GM21526 (cell line): Measurements from ENCODE around the gene PDSS1.
"Not testable (repeated sequence)": the region's sequence is repeated elsewhere in the genome, so short reads cannot be mapped to it uniquely, and the experiment has no call there.

Experiments used
- ATAC-seq: cut with Tn5 transposase; IDR thresholded peaks from one replicate; pipeline ENCODE4 v1.9.1; 2021; ENCODE audit warnings: moderate library complexity; ENCODE audit not compliant: unreplicated experiment, low FRiP score

Gene PDSS1

DNA sequence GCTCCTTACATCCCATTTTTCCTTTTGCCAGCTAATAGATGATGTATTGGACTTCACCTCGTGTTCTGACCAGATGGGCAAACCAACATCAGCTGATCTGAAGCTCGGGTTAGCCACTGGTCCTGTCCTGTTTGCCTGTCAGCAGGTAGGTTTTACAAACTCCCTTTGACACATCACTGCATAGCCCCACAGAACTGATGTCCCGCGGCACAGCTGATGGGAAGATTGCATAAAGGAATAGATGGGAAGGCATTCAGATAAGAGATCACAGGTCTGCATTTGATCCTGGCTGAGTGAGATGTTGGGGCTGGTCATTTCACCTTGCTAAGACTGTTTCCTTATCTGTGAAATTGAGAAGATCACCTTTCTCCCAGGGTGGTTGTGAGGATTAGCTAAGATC, 37.9 kb downstream of the PDSS1 start:
- ATAC-seq = no peak

- peak; percentile 64 for ATAC-seq
These were observed 40.2 kb downstream of the PDSS1 start for GRCh38 chr10:26737730-26738129.

DNA sequence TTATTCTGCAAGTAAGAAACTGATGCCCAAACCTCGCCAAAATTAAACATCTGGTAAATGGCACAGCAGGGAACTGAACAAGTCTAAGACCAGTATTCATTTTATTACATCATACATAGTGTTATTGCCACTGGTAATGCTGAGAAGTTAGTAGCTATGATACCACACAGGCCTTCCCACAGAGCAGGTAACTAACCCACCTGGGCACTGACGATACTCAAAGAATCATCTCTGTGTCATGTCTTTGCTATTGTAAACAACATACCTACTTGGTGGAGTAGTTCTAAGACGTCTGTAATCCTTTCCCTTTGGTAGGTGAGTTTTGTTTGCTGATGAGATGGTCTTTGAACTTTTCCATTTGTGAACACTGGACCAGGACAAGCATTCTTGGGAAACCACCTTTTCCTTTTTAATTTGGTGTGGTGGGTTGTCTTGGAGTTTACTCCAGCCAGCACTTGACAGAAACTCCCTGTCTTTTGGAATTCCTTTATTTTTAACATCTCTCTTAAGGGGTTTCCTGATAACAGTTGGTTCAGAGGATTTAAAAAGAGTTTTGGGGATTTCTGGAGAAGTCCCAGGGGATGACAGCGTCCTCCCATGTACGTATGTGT, 40.9 kb downstream of the PDSS1 start:
- no peak for ATAC-seq

DNA sequence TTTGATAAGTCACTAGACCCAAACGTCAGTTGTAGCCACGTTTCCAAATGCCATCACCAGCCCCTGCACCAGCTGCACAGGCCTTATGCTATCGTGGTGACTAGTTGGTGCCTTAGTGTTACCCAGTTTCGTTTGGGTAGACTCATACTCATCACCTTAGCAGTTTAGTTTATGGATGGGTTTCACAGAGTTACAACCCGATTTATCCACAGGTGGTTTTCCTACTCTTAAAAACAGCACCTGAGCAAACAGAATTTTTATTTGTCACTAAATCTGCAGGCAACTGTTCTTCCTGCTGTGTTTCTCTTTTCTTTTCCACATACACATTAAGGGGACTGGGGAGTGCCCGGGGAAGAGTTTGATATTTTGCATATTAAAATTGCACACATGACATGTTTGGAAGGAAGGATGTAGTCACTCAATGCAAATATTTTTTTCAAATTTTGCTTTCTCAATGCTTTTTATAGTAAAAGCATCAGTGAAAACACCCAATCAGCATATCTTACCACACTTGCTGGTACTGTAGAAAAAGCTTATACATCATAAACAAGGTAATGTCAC, 41.6 kb downstream of the PDSS1 start:
- ATAC-seq = peak; percentile 41

DNA sequence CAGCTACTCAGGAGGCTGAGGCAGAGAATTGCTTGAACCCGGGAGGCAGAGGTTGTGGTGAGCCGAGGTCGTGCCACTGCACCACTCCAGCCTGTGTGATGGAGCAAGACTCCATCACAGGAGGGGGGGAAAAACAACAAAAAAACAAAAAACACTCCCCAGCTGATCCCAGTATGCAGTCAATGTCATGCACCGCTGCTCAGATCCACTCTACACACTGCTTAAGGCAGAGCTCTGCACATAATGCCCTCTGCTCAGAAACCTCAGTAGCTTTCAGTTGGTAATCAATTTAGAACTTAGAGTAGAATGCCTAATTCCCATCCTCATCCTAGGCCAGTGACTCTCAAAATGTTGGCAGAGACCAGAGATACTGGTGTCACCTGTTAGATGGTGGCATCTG, 43.9 kb downstream of the PDSS1 start:
- ATAC-seq = no peak

DNA sequence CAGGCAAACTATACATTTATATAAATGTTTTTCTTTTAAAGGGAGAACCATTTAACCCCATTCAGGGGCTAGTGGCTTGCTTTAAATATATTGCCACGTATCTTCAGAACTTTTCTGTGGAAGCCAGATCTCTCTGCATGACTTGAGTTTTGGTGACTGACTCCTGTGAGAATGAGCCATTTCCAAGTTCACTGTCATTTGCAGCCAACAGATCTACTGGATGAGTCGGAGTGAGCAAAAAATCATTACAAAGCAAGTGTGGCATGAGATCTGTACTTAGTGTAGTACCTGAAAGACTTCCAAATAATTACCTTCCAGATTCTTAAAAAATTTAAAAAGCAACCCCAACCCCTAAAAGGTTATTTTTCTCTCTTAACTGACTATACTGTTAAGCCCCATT, 45.6 kb downstream of the PDSS1 start:
- ATAC-seq = no peak

DNA sequence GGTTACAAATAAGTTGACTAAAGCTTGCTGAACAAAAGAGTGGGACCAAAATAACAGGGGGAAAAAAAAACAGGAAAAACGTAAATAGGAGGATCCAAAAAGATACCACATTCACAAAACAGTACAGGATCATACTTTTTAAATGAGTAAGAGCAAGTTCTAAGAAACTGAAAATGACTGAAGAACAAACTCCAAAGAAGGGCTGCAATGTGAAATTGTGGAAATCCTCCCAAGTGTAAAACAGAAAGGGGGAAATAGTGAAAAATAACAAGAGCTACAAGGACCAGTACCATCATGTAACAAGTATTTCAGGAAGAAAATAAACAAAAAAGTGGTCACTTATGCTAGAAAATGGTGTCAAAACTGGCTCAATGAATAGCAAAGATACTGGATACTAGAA, 46.3 kb downstream of the PDSS1 start:
- ATAC-seq = no peak

- ATAC-seq = no peak
These were observed 48.6 kb downstream of the PDSS1 start for GRCh38 chr10:26746061-26746460.

- ATAC-seq = peak; percentile 93
These were observed 58.0 kb downstream of the PDSS1 start for GRCh38 chr10:26755443-26755903.

DNA sequence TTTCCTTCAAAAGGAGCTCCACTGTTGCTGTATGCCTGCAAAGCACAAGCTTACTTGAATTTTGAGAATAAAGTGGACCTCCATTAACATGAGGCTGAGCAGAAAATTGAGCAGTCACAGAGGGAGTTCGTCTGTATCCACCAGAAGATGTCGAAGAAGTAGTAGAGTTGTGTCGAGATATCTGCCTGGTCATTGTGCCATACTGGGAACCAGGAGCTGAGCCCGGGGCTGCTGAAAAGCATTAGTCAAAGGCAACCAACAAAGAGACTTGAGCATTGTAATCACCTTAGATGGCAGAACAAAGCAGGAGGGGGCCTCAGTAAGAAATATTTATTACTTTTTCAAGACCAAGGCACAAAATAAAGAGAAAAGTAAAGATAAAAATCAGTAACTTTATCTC, 61.5 kb downstream of the PDSS1 start:
- ATAC-seq = no peak

GRCh38 chr10:26765549-26765948, 68.0 kb downstream of the PDSS1 start:
- no peak for ATAC-seq

GRCh38 chr10:26770069-26770468, 72.6 kb downstream of the PDSS1 start:
- no peak for ATAC-seq

GRCh38 chr10:26773633-26774032, 76.1 kb downstream of the PDSS1 start:
- ATAC-seq = no peak

DNA sequence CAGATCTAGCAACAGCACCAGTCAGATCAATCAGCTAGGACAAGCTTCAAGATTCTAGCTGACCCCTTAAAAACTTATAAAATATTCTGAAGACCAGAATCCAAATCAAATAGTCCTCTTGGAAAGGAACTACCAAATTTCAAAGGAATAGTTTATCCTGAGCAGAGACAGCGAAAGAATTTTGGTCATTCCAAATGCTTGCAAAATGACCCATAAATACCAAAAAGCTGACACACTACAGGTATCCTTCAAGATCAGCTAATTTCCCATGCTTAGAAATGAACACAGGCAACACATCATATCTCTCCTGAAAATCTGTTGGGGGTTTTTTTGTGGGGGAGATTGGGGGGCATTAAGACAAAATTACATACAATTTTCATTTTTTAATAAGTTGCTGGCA, 78.8 kb downstream of the PDSS1 start:
- ATAC-seq = no peak

- no peak for ATAC-seq
These were observed 80.2 kb downstream of the PDSS1 start for GRCh38 chr10:26777686-26778085.

- no peak for ATAC-seq
These were observed 81.8 kb downstream of the PDSS1 start for GRCh38 chr10:26779176-26779860.

DNA sequence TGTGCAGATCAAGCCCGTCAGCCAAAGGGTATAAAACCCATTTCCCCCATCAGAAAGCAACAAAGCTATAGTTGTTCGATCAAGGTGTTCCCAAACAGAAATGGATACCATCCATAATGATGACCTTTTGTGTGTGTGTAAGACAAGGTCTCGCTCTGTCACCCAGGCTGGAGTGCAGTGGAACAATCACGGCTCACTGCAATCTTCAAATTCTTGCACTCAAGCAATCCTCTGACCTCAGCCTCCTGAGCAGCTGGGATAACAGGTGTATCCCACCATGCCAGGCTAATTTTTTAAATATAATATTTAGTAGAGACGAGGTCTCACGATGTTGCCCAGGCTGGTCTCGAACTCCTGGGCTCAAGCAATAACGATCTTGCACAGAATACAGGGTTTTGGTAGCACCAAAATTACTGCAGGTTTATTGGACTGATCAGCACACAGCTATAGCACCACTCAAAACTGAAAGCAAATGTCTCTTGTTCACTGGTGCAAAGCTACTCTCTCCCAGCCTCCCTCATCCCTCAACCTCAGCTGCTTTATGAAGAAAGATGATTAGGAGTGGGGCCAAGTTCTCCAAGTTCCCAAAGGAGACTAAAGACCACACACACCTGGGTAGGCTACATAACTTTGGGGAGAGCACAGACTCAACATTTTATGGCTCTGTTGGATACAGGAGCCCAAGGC, 82.7 kb downstream of the PDSS1 start:
- ATAC-seq = peak; percentile 42

- peak; percentile 53 for ATAC-seq
These were observed 83.5 kb downstream of the PDSS1 start for GRCh38 chr10:26780793-26781601.

DNA sequence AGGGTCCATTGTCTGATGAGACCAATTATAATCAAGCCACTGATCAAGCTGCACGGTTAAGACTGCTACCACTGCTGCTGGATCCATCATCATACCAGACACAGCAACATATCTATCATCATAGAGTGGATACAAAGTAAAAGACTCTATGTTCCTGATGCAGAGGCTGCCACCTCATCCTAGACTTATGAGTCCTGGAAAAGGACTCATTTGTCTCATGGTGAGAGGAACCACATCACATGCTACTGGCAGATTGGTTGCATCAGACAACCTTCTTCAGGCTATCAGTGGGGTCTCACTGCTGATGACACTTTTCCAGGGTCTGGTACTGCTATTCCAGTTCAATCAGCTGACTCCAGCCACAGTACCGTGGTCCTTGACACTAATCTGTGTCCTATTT, 84.3 kb downstream of the PDSS1 start:
- ATAC-seq = no peak

GRCh38 chr10:26787362-26787761, 89.9 kb downstream of the PDSS1 start:
- no peak for ATAC-seq

- ATAC-seq = not testable (repeated sequence)
These were observed 92.3 kb downstream of the PDSS1 start for GRCh38 chr10:26789779-26790178.
